ACC112 (cell line): ENCODE measurements around the gene HTR7.
"Not testable (repeated sequence)": the region's sequence is repeated elsewhere in the genome, so short reads cannot be mapped to it uniquely, and the experiment has no call there.

Experiments used
- H2AFZ ChIP-seq: fragments of 200-600 bp; sonication (generic); one replicate; pipeline ENCODE4 v1.6.0; 2017; ENCODE audit warnings: antibody characterized with exemption, low read length; ENCODE audit not compliant: unreplicated experiment
- H3K27ac ChIP-seq: fragments of 200-600 bp; sonication (generic); 2 replicates; pipeline ENCODE4 v1.5.1; 2014; ENCODE audit warnings: low read depth, mild to moderate bottlenecking, antibody characterized with exemption, low read length, moderate library complexity
- H3K27me3 ChIP-seq: fragments of 200-600 bp; sonication (generic); 2 replicates; pipeline ENCODE4 v1.6.1; 2014; ENCODE audit warnings: mild to moderate bottlenecking, antibody characterized with exemption, low read length, moderate library complexity, mixed read lengths; ENCODE audit not compliant: insufficient read depth
- H3K36me3 ChIP-seq: fragments of 200-600 bp; sonication (generic); 2 replicates; pipeline ENCODE4 v1.6.1; 2016; ENCODE audit warnings: mild to moderate bottlenecking, antibody characterized with exemption, low read length, moderate library complexity, mixed read lengths; ENCODE audit not compliant: insufficient read depth
- H3K4me1 ChIP-seq: fragments of 200-600 bp; sonication (generic); one replicate; pipeline ENCODE4 v1.6.1; 2016; ENCODE audit warnings: low read length, mixed read lengths; ENCODE audit not compliant: insufficient read depth, unreplicated experiment, control insufficient read depth
- H3K4me3 ChIP-seq: fragments of 200-600 bp; sonication (generic); 2 replicates; pipeline ENCODE4 v1.5.1; 2014; ENCODE audit warnings: mild to moderate bottlenecking, low read depth, low read length
- H3K79me2 ChIP-seq: fragments of 200-600 bp; sonication (generic); one replicate; pipeline ENCODE4 v1.6.0; 2016; ENCODE audit warnings: low read length; ENCODE audit not compliant: control insufficient read depth, unreplicated experiment, insufficient read depth

HTR7 gene

GRCh38 chr10:90857635-90858460 is at the start of gene HTR7:
TSS of gene HTR7 (minus strand) at chr10:90858039. CDS start at chr10:90857671, 368 bp downstream.
- H3K4me1 ChIP-seq, result peaks cover 21% of the 10 kb centered on the region
- no peaks in the 10 kb centered on the region for H3K36me3 ChIP-seq
- H3K4me3 ChIP-seq, result peak within 1 kb of the TSS; percentile 85
- H3K79me2 ChIP-seq, result peaks cover 13% of the 10 kb centered on the region
- H2AFZ ChIP-seq, result peak within 1 kb of the TSS; percentile 99
- peak within 1 kb of the TSS; percentile 80 for H3K27ac ChIP-seq
- H3K27me3 ChIP-seq, result no peaks in the 10 kb centered on the region

GRCh38 chr10:90906596-90906995 is 48.8 kb upstream of the HTR7 start:
- Histone ChIP-seq H3K27ac (no peak overlapping the region), H3K79me2 (no peaks in the 10 kb centered on the region), H3K4me3 (no peak overlapping the region), H3K36me3 (peaks cover 11% of the 10 kb centered on the region), H3K4me1 (no peaks in the 10 kb centered on the region), H3K27me3 (no peaks in the 10 kb centered on the region), H2AFZ (no peak overlapping the region)

GRCh38 chr10:90905925-90906324 is 48.1 kb upstream of the HTR7 start:
- H3K79me2 ChIP-seq, result no peaks in the 10 kb centered on the region
- H3K27ac ChIP-seq, result no peak overlapping the region
- peaks cover 11% of the 10 kb centered on the region for H3K36me3 ChIP-seq
- H3K27me3 ChIP-seq, result no peaks in the 10 kb centered on the region
- H3K4me3 ChIP-seq, result no peak overlapping the region
- H3K4me1 ChIP-seq, result no peaks in the 10 kb centered on the region
- H2AFZ ChIP-seq, result no peak overlapping the region

GRCh38 chr10:90896916-90897315 is 39.1 kb upstream of the HTR7 start:
- H3K36me3 ChIP-seq, result peaks cover 34% of the 10 kb centered on the region
- H3K27ac ChIP-seq, H3K4me3 ChIP-seq, H3K79me2 ChIP-seq, H2AFZ ChIP-seq, H3K27me3 ChIP-seq, H3K4me1 ChIP-seq: not testable (repeated sequence)

- H3K4me1 ChIP-seq, result peaks cover 9% of the 10 kb centered on the region
- H3K4me3 ChIP-seq, result no peak overlapping the region
- H3K27ac ChIP-seq, result no peak overlapping the region
- H3K36me3 ChIP-seq, result peaks cover 43% of the 10 kb centered on the region
- no peaks in the 10 kb centered on the region for H3K79me2 ChIP-seq
- no peaks in the 10 kb centered on the region for H3K27me3 ChIP-seq
- H2AFZ ChIP-seq, result no peak overlapping the region
Observed at GRCh38 chr10:90893190-90893589, 35.4 kb upstream of the HTR7 start.

GRCh38 chr10:90890347-90890746 is 32.5 kb upstream of the HTR7 start:
- Histone ChIP-seq H3K79me2 (no peaks in the 10 kb centered on the region), H3K27me3 (no peaks in the 10 kb centered on the region), H2AFZ (no peak overlapping the region), H3K27ac (peak overlapping the region; percentile 7; the same call in 1 of the 2 replicates), H3K36me3 (peaks cover 56% of the 10 kb centered on the region), H3K4me1 (peaks cover 16% of the 10 kb centered on the region), H3K4me3 (no peak overlapping the region)

GRCh38 chr10:90889636-90890035 is 31.8 kb upstream of the HTR7 start:
- Histone ChIP-seq H3K27ac (no peak overlapping the region), H3K36me3 (peaks cover 51% of the 10 kb centered on the region), H3K79me2 (no peaks in the 10 kb centered on the region), H3K4me1 (peaks cover 23% of the 10 kb centered on the region), H3K27me3 (no peaks in the 10 kb centered on the region), H2AFZ (no peak overlapping the region), H3K4me3 (no peak overlapping the region)

- no peak overlapping the region for H3K4me3 ChIP-seq
Observed at GRCh38 chr10:90888387-90888786, 30.5 kb upstream of the HTR7 start.

GRCh38 chr10:90887555-90887954 is 29.7 kb upstream of the HTR7 start:
- Histone ChIP-seq H3K27me3 (no peaks in the 10 kb centered on the region), H3K4me1 (peaks cover 33% of the 10 kb centered on the region)

More at GRCh38 chr10:90888387-90888786, 30.5 kb upstream of the HTR7 start:
- H3K36me3 ChIP-seq, result peaks cover 42% of the 10 kb centered on the region
- peaks cover 33% of the 10 kb centered on the region for H3K4me1 ChIP-seq
- H3K27me3 ChIP-seq, result no peaks in the 10 kb centered on the region
- no peak overlapping the region for H3K27ac ChIP-seq
- H3K79me2 ChIP-seq, result no peaks in the 10 kb centered on the region
- H2AFZ ChIP-seq, result no peak overlapping the region

GRCh38 chr10:90885176-90885575 is 27.3 kb upstream of the HTR7 start:
- Histone ChIP-seq H2AFZ (no peak overlapping the region), H3K4me1 (peaks cover 32% of the 10 kb centered on the region), H3K4me3 (peak overlapping the region; percentile 2; the same call in 1 of the 2 replicates), H3K79me2 (no peaks in the 10 kb centered on the region), H3K27ac (peak overlapping the region; percentile 59), H3K36me3 (peaks cover 38% of the 10 kb centered on the region), H3K27me3 (no peaks in the 10 kb centered on the region)

More at GRCh38 chr10:90887555-90887954, 29.7 kb upstream of the HTR7 start:
- Histone ChIP-seq H3K4me3 (no peak overlapping the region), H3K27ac (no peak overlapping the region), H2AFZ (no peak overlapping the region), H3K79me2 (no peaks in the 10 kb centered on the region), H3K36me3 (peaks cover 40% of the 10 kb centered on the region)

GRCh38 chr10:90884431-90884830 is 26.6 kb upstream of the HTR7 start:
- peaks cover 26% of the 10 kb centered on the region for H3K4me1 ChIP-seq
- no peaks in the 10 kb centered on the region for H3K27me3 ChIP-seq
- H3K36me3 ChIP-seq, result peaks cover 34% of the 10 kb centered on the region
- H2AFZ ChIP-seq, result no peak overlapping the region
- peak overlapping the region; percentile 2; the same call in 1 of the 2 replicates for H3K4me3 ChIP-seq
- peak overlapping the region; percentile 59 for H3K27ac ChIP-seq
- H3K79me2 ChIP-seq, result no peaks in the 10 kb centered on the region
